Activated naive CD4-positive, alpha-beta T cell treated with anti-CD3 and anti-CD28 coated beads, Interleukin-2, amount 10 ng/mL, durations not matched to agents 7 days and 5 days (primary cell): ENCODE results near the gene ZNF30.
A peak's percentile ranks its signal among the peaks of the same experiment; 100 is the strongest.
"Not testable (repeated sequence)": the region's sequence is repeated elsewhere in the genome, so short reads cannot be mapped to it uniquely, and the experiment has no call there.

ENCODE experiments used
- CTCF ChIA-PET: fragments of 350-600 bp; sonication (Branson Sonifier 250); formaldehyde crosslinking; loops from one replicate; lab custom pipeline; 2021; ENCODE audit warnings: antibody characterized with exemption; lab: Charles Lee
- DNase-seq: peaks from one replicate; pipeline ENCODE4 v3.0.0-alpha.2; 2020
- H3K27ac Mint-ChIP-seq: one replicate; pipeline ENCODE4 v1.8.0; 2021; ENCODE audit warnings: mild to moderate bottlenecking, moderate library complexity, mixed read lengths
- H3K27me3 Mint-ChIP-seq: one replicate; pipeline ENCODE4 v1.8.0; 2021; ENCODE audit warnings: mild to moderate bottlenecking, mixed read lengths
- H3K36me3 Mint-ChIP-seq: one replicate; pipeline ENCODE4 v1.8.0; 2021; ENCODE audit warnings: mixed read lengths
- H3K4me1 Mint-ChIP-seq: one replicate; pipeline ENCODE4 v1.8.0; 2021; ENCODE audit warnings: mixed read lengths
- H3K4me3 Mint-ChIP-seq: one replicate; pipeline ENCODE4 v1.8.0; 2021; ENCODE audit warnings: mild to moderate bottlenecking, moderate library complexity, mixed read lengths
- H3K9me3 Mint-ChIP-seq: one replicate; pipeline ENCODE4 v1.8.0; 2021; ENCODE audit warnings: mixed read lengths

Gene ZNF30

DNA sequence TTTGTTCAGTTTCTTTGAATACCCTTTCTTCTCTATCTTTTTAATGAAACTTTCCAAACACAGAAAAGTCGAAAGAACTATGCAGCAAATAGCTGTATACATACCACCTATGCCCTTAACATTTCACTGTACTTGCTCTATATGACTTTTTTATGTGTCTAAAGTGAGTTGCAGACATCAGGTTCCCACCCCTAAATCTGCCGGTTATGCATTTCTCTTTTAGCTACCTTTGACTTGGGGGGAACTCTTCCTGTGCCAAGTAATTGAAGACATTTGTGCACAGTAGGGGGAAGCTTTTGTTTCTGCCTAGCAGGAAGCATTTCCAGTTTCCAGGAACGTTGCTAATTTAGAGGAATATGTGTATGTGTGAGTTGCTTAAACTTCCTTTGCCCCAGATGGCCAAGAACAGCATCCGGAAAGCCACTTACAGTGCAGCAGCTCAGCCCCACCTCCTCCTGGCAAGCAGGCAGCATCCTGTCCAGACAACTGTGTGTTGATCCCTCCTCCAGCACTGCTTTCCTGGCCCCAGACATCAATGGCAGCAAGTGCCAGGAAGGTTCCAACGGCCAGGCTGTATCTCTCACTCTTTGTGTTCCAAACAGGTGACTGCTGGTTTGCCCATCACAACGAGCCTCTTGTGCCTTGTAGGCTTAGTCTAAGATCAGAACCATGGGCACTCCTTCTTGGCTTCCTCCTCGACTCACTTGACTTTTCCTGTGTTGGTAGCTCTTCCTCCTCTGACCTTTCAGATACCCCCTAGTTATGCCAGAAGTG lies 58.7 kb downstream of the ZNF30 start:
- H3K4me1 Mint-ChIP-seq: peaks cover 25% of the 10 kb centered on the region
- no peaks in the 10 kb centered on the region for H3K36me3 Mint-ChIP-seq
- CTCF ChIA-PET: interaction anchor here (0.7 to 1.4 kb wide), 2 partner anchors 13 to 150 kb away, joined by 3 to 6 read pairs; partner anchors contain the start of gene LGI4
- DNase-seq: peak; percentile 61
- peaks cover 2% of the 10 kb centered on the region for H3K9me3 Mint-ChIP-seq
- peaks cover 23% of the 10 kb centered on the region for H3K27me3 Mint-ChIP-seq
- H3K27ac Mint-ChIP-seq: peak overlapping the region; percentile 81
- H3K4me3 Mint-ChIP-seq: peak overlapping the region; percentile 25

DNA sequence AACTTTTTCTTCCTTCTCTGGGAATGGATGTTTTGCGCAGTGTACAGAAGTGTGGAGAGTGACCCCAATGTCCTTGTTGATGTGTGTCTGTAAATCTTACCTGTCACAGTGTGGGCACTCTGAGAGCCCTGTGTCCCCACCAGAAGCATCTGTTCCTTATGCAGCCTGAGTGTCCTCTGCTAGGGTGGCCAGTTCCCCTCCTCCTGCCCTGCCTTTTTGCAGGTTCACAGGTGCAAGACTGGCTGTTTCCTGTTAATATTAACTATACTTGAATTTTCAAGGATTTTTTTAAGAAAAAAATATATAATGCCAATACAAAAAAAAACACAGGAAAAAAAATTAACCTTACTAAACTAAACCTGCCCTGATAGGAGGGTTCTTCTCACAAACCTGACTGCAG lies 61.4 kb downstream of the ZNF30 start:
- peaks cover 4% of the 10 kb centered on the region for H3K9me3 Mint-ChIP-seq
- peaks cover 13% of the 10 kb centered on the region for H3K27me3 Mint-ChIP-seq
- H3K4me1 Mint-ChIP-seq: peaks cover 45% of the 10 kb centered on the region
- DNase-seq: no peak
- no peak overlapping the region for H3K27ac Mint-ChIP-seq
- no peak overlapping the region for H3K4me3 Mint-ChIP-seq
- no peaks in the 10 kb centered on the region for H3K36me3 Mint-ChIP-seq
- CTCF ChIA-PET: interaction anchor here (1.2 kb wide), 1 partner anchor 14 kb away, joined by 3 read pairs; no protein-coding TSS in a partner anchor

DNA sequence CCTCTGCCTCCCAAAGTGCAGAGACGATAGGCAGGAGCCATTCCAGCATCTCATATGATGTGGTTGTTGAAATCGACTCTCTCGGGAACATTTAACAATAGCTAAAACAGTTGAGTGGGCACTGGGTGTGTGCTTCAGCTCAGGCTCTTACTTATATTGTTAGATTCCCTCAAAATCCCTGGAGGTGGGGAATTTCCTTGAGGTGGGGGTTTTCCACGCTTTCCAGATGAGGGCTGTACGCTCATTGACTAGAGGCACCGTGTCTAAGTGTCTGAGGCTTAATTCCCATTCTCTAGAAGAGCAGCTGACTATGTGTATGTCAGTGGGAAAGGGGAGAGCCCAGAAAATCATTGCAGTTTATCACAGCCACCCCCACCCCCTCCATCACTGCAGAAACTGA lies 62.6 kb downstream of the ZNF30 start:
- Mint-ChIP-seq H3K9me3 (peaks cover 5% of the 10 kb centered on the region), H3K4me3 (no peak overlapping the region), H3K36me3 (no peaks in the 10 kb centered on the region), H3K4me1 (peaks cover 51% of the 10 kb centered on the region), H3K27me3 (peaks cover 13% of the 10 kb centered on the region), H3K27ac (no peak overlapping the region)
- CTCF ChIA-PET: interaction anchor here (2.1 kb wide), 1 partner anchor 17 kb away, joined by 5 read pairs; no protein-coding TSS in a partner anchor
- no peak for DNase-seq

DNA sequence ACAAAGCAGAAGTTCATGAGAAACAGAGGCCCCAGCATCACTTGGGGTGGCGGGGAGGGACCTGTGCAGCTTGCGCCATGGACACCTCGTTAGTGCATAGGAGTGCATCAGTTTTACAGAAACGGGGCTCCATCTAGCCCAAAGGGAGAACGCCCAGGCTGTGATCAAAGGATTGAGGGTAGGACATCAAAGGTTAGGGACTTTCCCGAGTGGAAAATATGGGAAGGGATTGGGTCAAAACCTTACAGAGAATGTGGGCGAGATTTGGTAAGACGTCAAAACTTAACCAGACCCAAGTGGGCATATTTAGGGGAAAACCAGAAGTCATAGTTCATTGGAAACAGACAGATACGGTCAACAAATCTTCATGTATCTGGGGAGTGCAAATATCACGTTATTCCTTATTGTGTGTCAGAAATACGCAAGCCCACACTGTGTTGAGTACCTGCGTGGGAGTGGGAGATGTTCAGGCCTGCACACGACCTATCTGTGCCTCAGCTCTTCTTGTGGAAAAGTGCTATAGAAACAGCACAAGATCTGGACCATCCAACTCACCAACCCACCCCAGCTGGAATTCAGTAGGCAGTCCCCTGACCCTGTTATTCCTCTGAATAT lies 64.0 kb downstream of the ZNF30 start:
- no peak overlapping the region for H3K27ac Mint-ChIP-seq
- H3K27me3 Mint-ChIP-seq: peaks cover 16% of the 10 kb centered on the region
- H3K4me3 Mint-ChIP-seq: no peak overlapping the region
- peaks cover 5% of the 10 kb centered on the region for H3K9me3 Mint-ChIP-seq
- H3K4me1 Mint-ChIP-seq: peaks cover 43% of the 10 kb centered on the region
- H3K36me3 Mint-ChIP-seq: no peaks in the 10 kb centered on the region
- CTCF ChIA-PET: interaction anchor here (0.5 to 2.1 kb wide), 2 partner anchors 18 to 704 kb away, joined by 4 to 5 read pairs; no protein-coding TSS in a partner anchor
- no peak for DNase-seq

DNA sequence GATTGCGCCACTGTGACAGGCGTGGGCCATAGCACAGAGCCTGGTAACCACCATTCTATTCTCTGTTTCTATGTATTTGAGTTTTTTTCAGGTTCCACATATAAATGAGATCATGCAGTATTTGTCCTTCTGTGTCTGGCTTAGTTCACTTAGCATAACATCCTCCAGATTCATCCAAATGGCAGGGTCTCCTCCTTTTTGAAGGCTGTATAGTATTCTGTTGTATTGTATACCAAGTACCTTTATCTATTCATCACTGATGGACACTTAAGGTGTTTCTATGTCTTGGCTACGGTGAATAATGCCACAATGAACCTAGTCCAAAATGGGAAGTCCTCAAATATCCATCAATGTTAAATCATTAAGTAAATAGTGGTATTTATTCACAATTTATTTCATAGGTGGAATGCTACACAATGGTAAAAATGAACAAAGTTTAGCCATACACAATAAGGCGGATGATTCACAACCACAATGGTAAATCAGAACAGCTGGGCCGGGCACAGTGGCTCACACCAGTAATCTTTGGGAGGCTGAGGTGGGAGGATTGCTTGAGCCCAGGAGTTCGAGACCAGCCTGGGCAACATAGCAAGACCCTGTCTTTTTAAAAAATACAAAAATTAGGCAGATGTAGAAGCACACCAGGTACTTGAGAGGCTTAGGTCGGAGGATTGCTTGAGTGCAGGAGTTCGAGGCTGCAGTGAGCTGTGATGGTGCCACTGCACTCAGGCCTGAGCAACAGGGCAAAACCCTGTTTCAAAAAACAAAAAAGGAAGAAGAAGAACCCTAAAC lies 65.0 kb downstream of the ZNF30 start:
- Mint-ChIP-seq H3K36me3 (no peaks in the 10 kb centered on the region), H3K27ac (no peak overlapping the region), H3K27me3 (peaks cover 16% of the 10 kb centered on the region), H3K4me1 (peaks cover 49% of the 10 kb centered on the region), H3K9me3 (peaks cover 5% of the 10 kb centered on the region), H3K4me3 (no peak overlapping the region)
- DNase-seq: no peak
- CTCF ChIA-PET: no interaction called here

DNA sequence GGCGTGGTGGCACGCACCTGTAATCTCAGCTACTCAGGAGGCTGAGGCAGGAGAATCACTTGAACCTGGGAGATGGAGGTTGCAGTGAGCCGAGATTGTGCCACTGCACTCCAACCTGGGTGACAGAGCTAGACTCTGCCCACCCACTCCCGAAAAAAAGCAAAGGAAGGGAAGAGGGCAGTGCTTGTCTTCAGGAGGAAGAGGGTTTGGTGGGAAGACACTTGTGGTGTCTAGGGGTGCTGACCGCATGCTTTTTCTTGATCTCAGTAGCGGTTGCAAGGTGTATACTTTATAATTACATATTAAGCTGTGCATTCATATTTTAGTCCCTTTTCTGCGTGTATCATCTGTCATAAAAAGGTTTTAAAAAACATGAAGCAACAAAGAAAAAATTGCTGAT lies 65.9 kb downstream of the ZNF30 start:
- H3K9me3 Mint-ChIP-seq, H3K36me3 Mint-ChIP-seq, H3K4me3 Mint-ChIP-seq, DNase-seq, CTCF ChIA-PET: not testable (repeated sequence)
- Mint-ChIP-seq H3K27me3 (peaks cover 16% of the 10 kb centered on the region), H3K4me1 (peaks cover 54% of the 10 kb centered on the region), H3K27ac (peak overlapping the region; percentile 62)

DNA sequence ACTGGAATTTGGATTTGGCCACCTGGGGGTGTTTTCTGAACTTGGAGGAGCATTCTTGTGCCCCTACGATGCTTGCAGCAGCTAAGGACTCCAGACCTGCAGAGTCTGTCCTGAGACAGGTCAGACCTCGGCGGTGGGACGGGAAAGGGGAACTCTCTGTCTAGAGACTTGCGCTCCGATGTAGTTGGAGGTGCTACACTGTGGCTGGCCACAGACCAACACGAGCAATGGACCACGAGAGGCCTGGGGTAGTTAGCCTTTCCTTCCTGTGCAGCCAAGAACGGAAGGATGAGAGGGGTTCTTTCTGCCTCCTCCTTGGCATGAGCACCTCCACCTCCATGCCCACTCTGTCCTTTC lies 67.6 kb downstream of the ZNF30 start:
- Mint-ChIP-seq H3K4me1 (peaks cover 65% of the 10 kb centered on the region), H3K9me3 (peaks cover 5% of the 10 kb centered on the region), H3K36me3 (peaks cover 5% of the 10 kb centered on the region), H3K4me3 (no peak overlapping the region), H3K27ac (no peak overlapping the region), H3K27me3 (peaks cover 9% of the 10 kb centered on the region)
- CTCF ChIA-PET: interaction anchor here (1.4 kb wide), 1 partner anchor 16 kb away, joined by 3 read pairs; no protein-coding TSS in a partner anchor
- DNase-seq: no peak
